Thymus (tissue), 11 donors: ENCODE results near the gene IFNGR2. TPM values are rescaled to one million over a fixed set of nuclear protein-coding genes. Genes with fewer than 3 reads are reported as not detected.
"Not testable (repeated sequence)": the region's sequence is repeated elsewhere in the genome, so short reads cannot be mapped to it uniquely, and the experiment has no call there.

Experiments used
- DNase-seq, 9 donors: peaks; one replicate each; pipeline ENCODE4 v3.0.0-alpha.2; 2013; ENCODE audit warnings: low spot score in 9 of 9, low read depth in 6 of 9, missing footprints in 1 of 9
- H3K27ac ChIP-seq, 2 donors: one replicate each; pipeline ENCODE4 v1.5.1; 2013; ENCODE audit warnings: control low read depth in 1 of 2, low read depth in 1 of 2, low read length in 1 of 2, mild to moderate bottlenecking in 1 of 2, moderate library complexity in 1 of 2
- H3K27me3 ChIP-seq, 2 donors: one replicate each; pipeline ENCODE4 v1.5.1; 2013; ENCODE audit warnings: low read length in 1 of 2; ENCODE audit not compliant: control insufficient read depth in 2 of 2, insufficient read depth in 1 of 2
- H3K36me3 ChIP-seq, 2 donors: one replicate each; pipeline ENCODE4 v1.5.1; 2013; ENCODE audit warnings: low read length in 1 of 2, mild to moderate bottlenecking in 1 of 2, moderate library complexity in 1 of 2; ENCODE audit not compliant: control insufficient read depth in 2 of 2, insufficient read depth in 2 of 2
- H3K4me1 ChIP-seq, 2 donors: one replicate each; pipeline ENCODE4 v1.5.1; 2013; ENCODE audit warnings: low read length in 2 of 2; ENCODE audit not compliant: control insufficient read depth in 2 of 2, insufficient read depth in 2 of 2
- H3K4me3 ChIP-seq, 2 donors: one replicate each; pipeline ENCODE4 v1.5.1; 2013; ENCODE audit warnings: low read length in 2 of 2, control low read depth in 1 of 2, mild to moderate bottlenecking in 1 of 2
- H3K9me3 ChIP-seq, 2 donors: one replicate each; pipeline ENCODE4 v1.5.1; 2013; ENCODE audit warnings: low read length in 1 of 2, mild to moderate bottlenecking in 1 of 2; ENCODE audit not compliant: control insufficient read depth in 2 of 2, insufficient read depth in 1 of 2
- WGBS: extraction: QIAGEN DNeasy Blood & Tissue Kit; methylation state at CpG from one replicate; pipeline ENCODE4 v1.1.7; 2013; 5-methylcytosine and 5-hydroxymethylcytosine counted together
- polyA plus RNA-seq: library from polyadenylated mRNA; stranded (reverse); fragments of 200-250 nt; gene quantifications from one replicate; pipeline ENCODE4 v1.2.3, GENCODE V29; 2013
- total RNA-seq: library from RNA; stranded (reverse); fragments of 120-200 nt; gene quantifications from one replicate; pipeline ENCODE4 v1.2.4, GENCODE V29; 2013
- donor health status: healthy.

IFNGR2 gene
- total and polyA plus RNA-seq, 2 donors: 50.7 to 111 TPM

DNA sequence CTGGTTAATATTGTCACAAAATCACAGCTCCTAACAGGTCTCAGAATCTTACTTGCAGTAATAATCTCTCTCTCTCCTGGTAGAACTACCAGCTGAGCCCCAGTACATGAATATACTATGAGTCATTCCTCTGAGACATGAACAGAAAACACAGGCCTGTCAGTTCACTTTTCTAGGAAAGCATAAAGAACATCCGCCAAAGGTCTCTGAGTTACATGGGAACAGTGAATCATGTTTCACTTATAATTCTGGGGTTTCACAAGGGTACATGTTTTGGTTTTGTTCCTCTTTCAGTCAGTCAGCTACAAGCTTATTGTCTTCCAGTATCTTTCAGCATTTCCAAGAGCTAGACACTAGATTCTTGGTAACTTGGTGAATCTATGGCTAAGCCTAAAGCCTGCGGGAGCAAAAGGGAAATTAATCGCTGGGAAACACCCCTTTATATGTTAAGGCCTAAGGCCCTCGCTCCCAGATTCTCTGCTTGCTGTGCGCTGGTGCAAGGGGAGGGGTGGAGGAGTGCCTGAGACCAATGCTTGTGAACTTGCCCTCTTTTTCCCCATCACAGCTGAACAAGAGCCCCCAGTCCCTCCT is 31.7 kb downstream of the IFNGR2 start:
- Histone ChIP-seq H3K27ac (peak overlapping the region; percentile 55 to 74), H3K36me3 (peaks cover 36 to 62% of the 10 kb centered on the region in 2 donors), H3K27me3 (no peaks in the 10 kb centered on the region), H3K4me3 (no peak overlapping the region), H3K9me3 (no peaks in the 10 kb centered on the region), H3K4me1 (no peaks in the 10 kb centered on the region)
- 96% methylated on average over 5 of the region's 5 CpGs for WGBS
- DNase-seq: peak in 2 of 9 donors; percentile 11 to 39

DNA sequence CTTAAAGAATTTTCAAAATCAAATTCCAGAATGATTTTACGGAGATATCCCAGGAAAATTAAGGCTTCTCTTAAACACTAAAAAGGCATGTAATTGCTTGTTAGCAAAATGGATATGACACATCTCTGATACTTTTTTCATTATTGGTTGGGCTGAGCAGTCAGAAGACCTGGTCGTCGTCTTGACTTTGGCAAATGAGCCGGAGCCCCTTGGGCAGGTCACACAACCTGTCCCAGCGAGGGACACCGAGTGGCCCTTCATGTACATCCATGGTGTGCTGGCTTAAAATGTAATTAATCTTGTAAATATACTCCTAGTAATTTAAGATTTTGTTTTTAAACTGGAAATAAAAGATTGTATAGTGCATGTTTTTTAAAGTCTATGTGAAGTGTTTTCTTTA is 33.9 kb downstream of the IFNGR2 start:
- Histone ChIP-seq H3K4me3 (no peak overlapping the region), H3K27ac (no peak overlapping the region), H3K4me1 (no peaks in the 10 kb centered on the region), H3K9me3 (no peaks in the 10 kb centered on the region), H3K36me3 (peaks cover 29 to 42% of the 10 kb centered on the region in 2 donors), H3K27me3 (no peaks in the 10 kb centered on the region)
- WGBS: 86% methylated on average over 6 of the region's 6 CpGs
- DNase-seq: no peak

DNA sequence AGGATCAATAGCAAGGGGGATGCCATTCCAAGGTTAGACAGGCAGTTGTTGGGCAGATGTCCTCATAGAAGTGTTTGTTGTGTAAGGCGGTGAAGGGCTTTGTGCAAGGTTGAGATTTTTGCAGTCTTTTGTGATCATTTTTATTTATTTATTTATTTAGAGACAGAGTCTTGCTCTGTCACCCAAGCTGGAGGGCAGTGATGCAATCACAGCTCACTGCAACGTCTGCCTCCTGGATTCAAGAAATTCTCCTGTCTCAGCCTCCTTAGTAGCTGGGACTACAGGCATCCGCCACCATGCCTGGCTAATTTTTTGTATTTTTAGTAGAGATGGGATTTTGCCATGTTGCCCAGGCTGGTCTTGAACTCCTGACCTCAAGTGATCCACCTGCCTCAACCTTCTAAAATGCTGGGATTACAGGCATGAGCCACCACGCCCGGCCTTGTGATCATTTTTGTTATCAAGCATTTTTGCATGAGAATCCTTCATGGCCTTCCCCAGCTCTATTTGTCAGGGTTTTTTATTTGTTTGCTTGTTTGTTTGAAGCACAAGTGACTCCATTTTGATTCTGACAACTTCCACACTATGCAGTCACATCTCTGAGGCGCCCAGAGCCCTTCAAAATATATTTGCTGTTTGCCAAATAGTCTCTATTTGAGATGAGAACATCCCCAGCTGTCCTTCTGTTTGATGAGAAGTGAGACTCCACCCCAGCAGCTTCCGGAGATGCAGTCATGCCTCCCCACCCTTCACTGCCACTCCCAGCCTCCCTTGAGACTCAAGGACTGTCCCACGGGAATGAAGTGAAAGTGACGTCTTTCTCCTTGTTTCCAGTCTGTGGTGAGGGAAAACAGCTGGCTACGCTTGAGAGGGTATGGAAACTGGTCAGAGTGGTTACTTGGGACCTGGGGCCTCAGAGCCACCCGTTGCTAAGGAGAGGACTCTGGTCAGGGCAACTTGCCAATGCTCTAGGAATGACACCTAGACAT is 38.6 kb downstream of the IFNGR2 start:
- peaks cover 8 to 16% of the 10 kb centered on the region in 2 donors for H3K36me3 ChIP-seq
- peak in 1 of 9 donors; percentile 6 for DNase-seq
- no peak overlapping the region for H3K4me3 ChIP-seq
- H3K4me1 ChIP-seq: no peaks in the 10 kb centered on the region
- no peaks in the 10 kb centered on the region for H3K27me3 ChIP-seq
- H3K27ac ChIP-seq: peak overlapping the region in 1 of 2 donors; percentile 41
- WGBS: 93% methylated on average over 11 of the region's 11 CpGs
- H3K9me3 ChIP-seq: no peaks in the 10 kb centered on the region

DNA sequence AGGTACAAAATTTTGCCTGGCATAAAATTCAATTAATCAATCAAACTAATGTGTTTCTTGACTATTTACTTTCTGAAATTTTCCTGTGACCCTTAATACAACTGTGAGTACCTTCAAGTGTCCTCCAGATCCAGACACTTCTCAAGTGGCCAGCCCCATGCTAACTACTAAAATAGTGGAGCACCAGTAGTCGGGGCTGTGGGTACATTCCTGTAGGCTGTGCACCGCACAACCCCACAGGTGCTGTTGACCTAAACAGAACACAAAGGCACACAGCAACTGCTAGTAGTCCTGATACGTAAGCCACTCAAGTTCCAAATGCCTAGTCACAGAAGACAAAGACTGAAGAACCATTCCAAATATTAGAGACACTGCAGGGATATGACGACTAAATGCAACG is 40.0 kb downstream of the IFNGR2 start:
- no peaks in the 10 kb centered on the region for H3K4me1 ChIP-seq
- DNase-seq: no peak
- H3K36me3 ChIP-seq: peaks cover 4 to 10% of the 10 kb centered on the region in 2 donors
- WGBS: 97% methylated on average over 5 of the region's 5 CpGs
- no peak overlapping the region for H3K27ac ChIP-seq
- H3K27me3 ChIP-seq: no peaks in the 10 kb centered on the region
- H3K9me3 ChIP-seq: no peaks in the 10 kb centered on the region
- H3K4me3 ChIP-seq: no peak overlapping the region

DNA sequence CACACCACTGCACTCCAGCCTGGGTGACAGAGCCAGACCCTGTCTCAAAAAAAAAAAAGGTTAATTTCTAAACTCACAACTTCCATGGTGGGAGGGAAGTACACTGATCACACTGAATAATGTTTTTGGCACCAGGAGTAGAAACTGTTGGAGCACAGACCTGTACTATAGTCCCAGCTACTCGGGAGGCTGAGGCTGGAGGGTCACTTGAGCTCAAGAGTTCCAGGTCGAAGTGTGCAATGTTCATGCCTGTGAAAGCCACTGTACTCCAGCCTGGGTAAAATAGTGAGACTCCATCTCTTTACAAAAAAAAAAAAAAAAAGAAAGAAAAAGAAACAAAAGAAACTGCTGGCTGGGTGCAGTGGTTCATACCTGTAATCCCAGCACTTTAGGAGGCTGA is 41.3 kb downstream of the IFNGR2 start:
- Histone ChIP-seq H3K4me1 (no peaks in the 10 kb centered on the region), H3K27ac (no peak overlapping the region), H3K4me3 (no peak overlapping the region), H3K9me3 (no peaks in the 10 kb centered on the region), H3K36me3 (peaks cover 0 to 7% of the 10 kb centered on the region in 2 donors), H3K27me3 (no peaks in the 10 kb centered on the region)
- DNase-seq: no peak
- 72% methylated on average over 2 of the region's 2 CpGs for WGBS

DNA sequence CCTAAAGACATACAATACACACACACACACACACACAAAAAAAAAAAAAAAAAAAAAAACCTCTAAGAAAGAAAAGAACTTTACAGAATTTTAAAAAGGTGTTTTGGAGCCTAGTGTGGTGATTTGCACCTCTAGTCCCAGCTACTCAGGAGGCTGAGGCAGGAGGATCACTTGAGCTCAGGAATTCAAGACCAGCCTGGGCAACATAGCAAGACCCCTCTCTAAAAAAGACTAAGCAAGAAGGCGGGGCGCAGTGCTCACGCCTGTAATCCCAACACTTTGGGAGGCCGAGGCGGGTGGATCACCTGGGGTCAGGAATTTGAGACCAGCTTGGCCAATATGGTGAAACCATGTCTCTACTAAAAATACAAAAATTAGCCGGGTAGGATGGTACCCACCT is 43.4 kb downstream of the IFNGR2 start:
- over 99% methylated on average over 6 of the region's 6 CpGs for WGBS
- not testable (repeated sequence) for H3K4me1 ChIP-seq, H3K27ac ChIP-seq, H3K9me3 ChIP-seq, H3K4me3 ChIP-seq, DNase-seq, H3K36me3 ChIP-seq, H3K27me3 ChIP-seq

DNA sequence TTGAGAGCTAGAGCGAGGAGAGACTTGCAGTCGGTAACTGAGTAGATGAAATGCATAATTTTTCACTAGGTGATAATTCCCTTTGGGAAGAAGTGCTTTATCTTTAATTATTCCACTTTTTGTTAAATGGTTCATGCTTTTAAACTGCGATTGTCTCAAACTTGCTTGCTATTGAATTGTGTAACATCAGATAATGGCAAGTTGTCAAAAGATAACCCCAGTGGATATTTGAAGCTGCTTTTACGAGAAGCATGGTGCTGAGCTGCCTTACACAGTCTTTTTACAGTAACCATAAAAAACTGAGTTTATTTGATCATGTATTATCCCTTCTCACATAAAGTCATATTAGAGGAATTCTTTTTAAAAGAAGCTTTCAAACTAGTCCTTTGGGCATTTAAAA is 46.4 kb downstream of the IFNGR2 start:
- no peak for DNase-seq
- no peak overlapping the region for H3K4me3 ChIP-seq
- WGBS: 96% methylated on average over 4 of the region's 4 CpGs
- no peak overlapping the region for H3K27ac ChIP-seq
- no peaks in the 10 kb centered on the region for H3K27me3 ChIP-seq
- H3K36me3 ChIP-seq: peaks cover 2 to 7% of the 10 kb centered on the region in 2 donors
- H3K4me1 ChIP-seq: no peaks in the 10 kb centered on the region
- no peaks in the 10 kb centered on the region for H3K9me3 ChIP-seq

DNA sequence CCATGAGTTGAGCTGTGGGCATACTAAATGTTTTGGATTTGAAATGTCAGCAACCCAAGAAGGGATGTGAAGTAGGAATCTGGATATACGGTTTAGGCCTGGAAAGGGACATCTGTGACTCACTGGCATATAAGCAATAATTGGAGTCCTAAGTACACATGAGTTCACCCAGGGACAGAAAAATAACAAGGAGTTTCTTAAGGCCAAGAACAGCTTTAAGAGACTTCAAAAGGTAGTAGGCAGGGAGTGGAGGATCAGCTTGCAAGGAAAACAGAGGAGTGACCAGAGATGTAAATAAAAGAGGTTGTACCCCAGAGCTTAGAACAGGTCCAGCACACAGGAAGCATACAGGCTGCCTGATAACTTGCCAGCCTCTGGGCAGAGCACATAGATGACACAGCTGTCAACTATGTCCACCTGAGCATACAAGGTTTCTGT is 48.4 kb downstream of the IFNGR2 start:
- 100% methylated on average over 1 of the region's 1 CpG for WGBS
- Histone ChIP-seq H3K27ac (no peak overlapping the region), H3K4me1 (no peaks in the 10 kb centered on the region), H3K27me3 (no peaks in the 10 kb centered on the region), H3K4me3 (no peak overlapping the region), H3K9me3 (no peaks in the 10 kb centered on the region), H3K36me3 (peaks cover 4 to 5% of the 10 kb centered on the region in 2 donors)
- no peak for DNase-seq

DNA sequence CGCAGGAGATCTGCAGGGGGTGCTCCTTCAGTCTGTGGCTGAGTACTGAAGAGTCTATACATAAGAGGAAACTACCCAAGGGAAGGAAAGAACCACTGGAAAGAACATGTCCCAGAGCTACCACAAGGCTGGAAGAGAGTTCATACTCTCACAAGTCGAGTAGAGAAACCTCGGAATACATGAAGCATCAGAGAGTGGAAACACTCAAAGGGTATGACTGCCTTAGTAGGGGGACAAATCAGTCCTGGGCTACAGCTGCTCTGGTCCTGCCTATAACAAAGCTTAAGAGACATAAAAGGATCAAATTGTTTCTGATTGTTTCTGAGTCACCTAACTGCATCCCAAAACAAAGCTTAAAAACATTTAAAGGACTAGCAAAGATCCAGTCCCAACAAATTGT is 49.1 kb downstream of the IFNGR2 start:
- H3K9me3 ChIP-seq: no peaks in the 10 kb centered on the region
- 98% methylated on average over 3 of the region's 3 CpGs for WGBS
- no peak overlapping the region for H3K27ac ChIP-seq
- no peaks in the 10 kb centered on the region for H3K4me1 ChIP-seq
- H3K27me3 ChIP-seq: no peaks in the 10 kb centered on the region
- H3K36me3 ChIP-seq: peaks cover 4 to 5% of the 10 kb centered on the region in 2 donors
- no peak for DNase-seq
- no peak overlapping the region for H3K4me3 ChIP-seq
